GM19438 (cell line): ENCODE results near the gene C1QTNF9B.
"Not testable (repeated sequence)": the region's sequence is repeated elsewhere in the genome, so short reads cannot be mapped to it uniquely, and the experiment has no call there.

Experiments used
- ATAC-seq: cut with Tn5 transposase; IDR thresholded peaks from one replicate; pipeline ENCODE4 v1.9.1; 2021; ENCODE audit warnings: low read depth; ENCODE audit not compliant: unreplicated experiment

The C1QTNF9B gene

DNA sequence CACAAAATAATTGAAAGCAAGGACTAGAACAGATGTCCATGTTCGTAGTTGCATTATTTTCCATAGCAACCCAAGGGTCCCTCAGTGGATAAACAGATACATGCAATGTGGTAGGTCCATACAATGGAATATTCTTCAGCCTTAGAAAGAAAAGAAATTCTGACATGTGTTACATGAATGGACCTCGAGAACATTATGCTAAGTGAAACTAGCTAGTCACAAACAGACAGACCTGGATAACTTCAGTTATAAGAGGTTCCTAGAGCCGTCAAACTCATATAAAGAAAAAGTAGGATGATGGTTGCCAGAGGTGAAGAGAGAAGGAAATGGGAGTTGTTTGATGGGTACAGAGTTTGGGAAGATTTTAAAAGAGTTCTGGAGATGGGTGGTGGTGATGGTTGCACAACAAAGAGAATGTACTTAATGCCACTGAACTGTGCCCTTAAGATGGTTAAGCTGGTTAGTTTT is at the start of gene C1QTNF9B:
C1QTNF9B (minus strand) TSS at position 51 of the 468 bp plus-strand sequence.
- not testable (repeated sequence) for ATAC-seq

DNA sequence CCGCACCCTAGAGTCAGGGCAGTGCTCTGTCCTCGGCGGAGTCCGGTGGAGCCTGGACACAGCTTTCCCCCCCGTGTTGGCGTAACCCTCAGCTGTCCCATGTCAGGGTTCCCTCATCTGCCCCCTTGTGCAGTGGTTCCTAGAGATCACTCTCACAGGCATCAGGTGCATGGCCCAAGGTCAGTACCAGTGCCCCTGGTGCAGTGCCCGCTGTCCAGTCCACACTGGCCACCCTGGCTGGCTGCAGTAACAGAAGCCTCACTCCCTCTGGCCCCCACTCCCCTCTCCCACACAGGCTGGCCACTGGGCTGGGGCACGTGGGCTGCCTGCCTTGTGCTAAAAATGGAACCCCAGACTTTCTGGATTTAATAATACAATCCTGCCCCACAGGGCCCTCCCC is 49.6 kb upstream of the C1QTNF9B start:
- ATAC-seq = no peak

DNA sequence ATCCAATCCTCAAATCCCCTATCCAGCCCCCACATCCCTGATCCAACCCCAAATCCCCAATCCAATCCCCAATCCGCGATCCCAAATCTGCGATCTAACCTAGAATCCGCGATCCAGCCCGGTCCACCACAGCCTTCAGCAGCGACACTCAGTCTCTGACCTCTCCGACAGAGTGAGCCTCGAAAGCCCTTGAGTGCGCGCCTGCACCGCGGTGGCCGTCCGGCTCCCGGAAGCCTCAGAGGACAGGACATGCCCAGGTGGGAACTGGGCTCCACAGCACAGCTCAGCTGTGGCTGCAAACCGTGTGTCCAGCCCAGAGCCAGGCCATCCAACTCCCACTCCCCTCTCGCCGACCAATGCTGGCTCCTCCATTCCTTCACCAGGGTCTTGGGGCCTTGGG is 48.8 kb upstream of the C1QTNF9B start:
- ATAC-seq = no peak

DNA sequence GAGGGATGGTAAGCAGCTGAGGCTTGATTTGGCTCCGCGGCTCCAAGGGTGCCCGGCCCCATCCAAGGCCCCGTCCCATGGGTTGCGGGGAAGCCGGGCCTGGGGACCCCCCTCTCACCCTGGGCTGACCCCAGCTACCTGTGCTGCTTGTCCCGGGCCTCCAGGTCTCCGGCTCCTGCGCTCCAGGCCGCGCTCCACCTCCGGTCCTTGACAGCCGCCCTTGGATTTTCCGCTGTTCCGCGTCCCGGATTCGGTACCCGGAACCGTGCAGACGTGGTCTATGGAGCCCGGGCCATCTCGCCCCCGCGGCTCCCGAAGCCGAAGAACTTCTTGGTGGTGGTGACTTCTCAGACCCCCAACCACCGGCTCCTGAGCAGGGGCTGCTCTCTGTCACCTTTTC is 48.3 kb upstream of the C1QTNF9B start:
- ATAC-seq = no peak

DNA sequence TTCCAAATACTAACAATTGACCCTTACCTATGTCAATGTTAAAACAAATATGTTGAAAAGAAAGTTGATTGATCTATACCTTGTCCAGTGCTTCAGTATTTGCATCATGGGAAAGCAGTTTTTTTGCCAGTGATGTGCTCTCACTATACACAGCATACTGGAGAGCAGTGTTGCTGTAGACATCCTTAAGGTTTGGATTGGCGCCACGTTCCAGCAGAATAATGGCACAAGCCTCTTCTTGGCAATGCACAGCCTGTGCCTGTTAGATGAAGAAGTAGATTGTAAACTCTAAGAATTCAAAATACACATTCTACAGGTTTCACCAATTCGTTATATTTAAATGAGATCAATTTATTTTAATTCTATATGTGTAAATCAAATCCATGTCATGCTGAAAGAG is 43.9 kb upstream of the C1QTNF9B start:
- no peak for ATAC-seq

DNA sequence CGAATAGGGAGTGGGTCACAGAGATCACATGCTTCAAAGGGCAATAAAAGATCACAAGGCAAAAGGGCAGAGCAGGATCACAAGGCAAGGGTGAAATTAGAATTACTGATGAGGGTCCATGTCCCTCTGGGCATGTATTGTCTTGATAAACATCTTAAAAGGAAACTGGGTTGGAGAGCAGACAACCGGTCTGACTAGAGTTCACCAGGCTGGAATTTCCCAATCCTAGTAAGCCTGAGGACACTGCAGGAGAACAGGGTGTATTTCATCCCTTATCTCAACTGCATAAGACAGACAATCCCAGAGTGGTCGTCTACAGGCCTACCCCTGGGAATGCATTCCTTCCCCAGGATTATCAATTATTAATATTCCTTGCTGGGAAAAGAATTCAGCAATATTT is 42.4 kb upstream of the C1QTNF9B start:
- not testable (repeated sequence) for ATAC-seq

DNA sequence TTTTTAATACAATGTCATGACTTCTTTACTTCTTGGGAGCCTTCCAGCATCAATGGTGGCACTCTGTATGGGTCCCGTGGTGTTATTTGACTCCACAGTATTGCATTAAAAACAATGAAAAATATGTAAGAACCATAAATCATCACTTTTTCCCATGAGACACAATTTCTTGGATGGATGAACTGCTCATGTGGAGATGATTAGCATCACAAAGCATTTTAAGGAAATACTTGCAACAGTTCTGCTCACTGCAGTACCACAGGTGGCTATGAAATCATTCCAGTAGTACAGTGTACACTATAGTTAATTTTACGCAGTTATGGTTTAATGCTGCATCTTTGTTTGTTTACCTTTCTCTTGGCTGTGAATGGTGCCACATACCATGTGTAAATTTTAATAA is 37.2 kb upstream of the C1QTNF9B start:
- ATAC-seq = no peak

DNA sequence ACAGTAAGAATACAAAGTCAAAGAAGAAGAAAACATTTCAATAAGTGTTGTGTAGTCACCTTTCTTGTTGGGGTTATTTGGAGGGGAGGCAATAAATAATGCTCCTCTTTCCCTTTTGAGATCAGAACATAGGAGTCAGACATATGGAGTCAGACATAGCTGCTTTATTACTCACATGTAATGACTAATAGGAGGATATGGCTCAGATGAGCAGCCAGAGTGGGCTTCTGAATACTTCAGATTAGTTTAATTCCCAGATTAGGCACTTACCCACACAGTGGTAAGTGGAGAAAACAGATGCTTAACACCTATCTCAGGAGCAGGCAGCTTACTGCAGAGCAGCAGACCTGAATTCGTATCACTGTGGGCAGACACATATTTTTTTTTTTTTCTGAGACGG is 31.7 kb upstream of the C1QTNF9B start:
- ATAC-seq = no peak

DNA sequence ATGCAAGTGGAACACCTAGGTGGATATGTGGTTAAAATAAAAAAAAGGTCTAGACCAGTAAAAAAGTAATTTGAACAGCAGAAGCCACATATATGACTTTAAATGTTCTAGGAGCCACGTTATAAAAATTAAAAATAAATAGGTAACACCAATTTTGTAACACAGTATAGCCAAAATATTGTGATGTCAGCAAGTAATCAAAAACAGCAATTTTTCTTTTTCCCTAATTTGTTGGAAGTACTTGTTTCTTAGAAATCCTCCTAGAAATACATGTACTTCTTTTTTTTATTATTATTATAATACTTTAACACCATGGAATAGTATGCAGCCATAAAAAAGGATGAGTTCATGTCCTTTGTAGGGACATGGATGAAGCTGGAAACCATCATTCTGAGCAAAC is 25.7 kb upstream of the C1QTNF9B start:
- no peak for ATAC-seq

DNA sequence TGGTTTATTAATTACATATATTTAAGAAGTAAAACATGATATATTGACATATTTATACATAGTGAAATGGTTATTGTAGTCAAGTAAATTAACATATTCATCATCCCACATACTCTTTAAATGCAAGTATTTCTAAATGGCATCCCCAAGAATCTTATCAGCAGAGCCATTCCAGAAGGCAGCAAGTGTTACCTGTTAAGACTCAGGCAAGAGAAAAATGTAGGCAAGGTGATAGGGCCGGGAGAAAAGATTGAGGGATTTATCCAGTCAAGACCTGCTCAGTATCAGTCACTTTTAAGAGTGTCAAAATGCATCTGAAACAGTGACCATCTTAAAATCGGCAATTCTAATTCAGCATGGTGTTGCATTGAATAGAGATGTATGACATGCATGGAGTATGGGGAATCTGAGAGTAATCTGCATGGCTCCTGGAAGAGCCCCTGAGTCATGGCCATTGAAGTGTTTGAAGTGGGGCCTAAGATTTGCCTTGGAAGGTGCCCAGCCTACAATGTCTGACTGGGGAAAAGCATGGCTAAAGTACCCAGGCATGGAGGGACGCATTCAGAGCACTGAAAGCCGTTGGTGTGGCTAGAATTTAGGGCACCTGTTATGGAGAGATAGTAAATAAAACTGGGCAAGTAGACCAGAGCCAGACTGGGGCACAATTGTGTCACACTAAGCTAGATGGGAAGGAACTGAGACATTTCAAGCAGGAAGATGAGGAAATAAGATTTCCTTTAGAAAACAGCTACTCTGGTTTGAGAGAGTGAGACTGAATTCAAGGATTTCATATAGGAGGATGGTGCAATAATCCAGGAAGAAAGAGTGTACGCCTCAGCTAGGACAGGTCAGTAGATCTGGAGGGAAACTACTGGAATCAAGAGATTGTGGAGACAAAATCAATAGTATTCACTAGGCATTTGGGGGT is 25.0 kb upstream of the C1QTNF9B start:
- ATAC-seq = no peak

DNA sequence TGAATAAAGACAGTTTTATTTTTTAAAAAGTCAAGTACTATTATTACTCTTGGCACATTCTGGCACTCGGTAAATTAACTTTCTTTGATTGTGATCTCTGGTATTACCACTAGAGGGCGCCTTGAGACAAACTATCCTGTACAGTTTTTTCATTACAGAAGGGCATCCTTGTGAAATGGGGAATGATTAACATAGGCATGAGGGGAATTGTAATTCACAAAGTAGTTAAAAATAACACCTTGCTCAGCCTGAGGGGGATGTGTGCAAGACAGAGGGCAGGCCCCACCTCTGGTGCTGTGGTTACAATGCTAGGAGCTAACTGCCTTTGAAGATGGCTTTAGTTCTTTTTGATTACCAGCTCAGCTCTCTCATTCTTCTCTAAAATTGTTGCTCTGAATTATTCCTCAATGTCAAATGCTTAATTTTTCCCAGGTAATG is 24.2 kb upstream of the C1QTNF9B start:
- ATAC-seq = no peak

DNA sequence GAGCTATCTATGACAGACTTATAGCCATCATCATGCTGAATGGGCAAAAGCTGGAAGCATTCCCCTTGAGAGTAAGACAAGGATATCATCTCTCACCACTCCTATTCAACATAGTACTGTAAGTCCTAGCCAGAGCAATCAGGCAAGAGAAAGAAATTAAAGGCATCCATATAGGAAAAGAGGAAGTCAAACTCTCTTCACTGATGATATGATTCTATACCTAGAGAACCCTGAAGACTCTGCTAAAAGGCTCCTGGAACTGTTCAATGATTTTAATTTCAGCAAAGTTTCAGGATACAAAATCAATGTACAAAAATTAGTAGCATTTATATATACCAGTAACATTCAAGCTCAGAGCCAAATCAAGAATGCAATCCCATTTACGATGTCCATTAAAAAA is 21.7 kb upstream of the C1QTNF9B start:
- no peak for ATAC-seq

DNA sequence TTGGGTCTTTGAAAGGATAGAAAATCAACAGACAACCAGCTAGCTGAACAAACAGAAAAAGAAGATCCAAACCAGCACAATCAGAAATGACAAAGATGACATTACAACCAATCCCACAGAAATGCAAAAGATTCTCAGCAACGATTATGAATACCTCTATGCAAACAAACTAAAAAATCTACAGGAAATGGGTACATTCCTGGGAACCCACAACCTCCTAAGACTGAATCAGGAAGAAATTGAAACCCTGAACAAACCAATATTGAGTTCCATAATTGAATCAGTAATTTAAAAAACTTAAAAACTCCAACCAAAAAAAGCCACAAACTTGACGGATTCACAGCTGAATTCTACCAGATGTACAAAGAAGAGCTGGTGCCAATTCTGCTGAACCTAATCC is 20.9 kb upstream of the C1QTNF9B start:
- no peak for ATAC-seq

DNA sequence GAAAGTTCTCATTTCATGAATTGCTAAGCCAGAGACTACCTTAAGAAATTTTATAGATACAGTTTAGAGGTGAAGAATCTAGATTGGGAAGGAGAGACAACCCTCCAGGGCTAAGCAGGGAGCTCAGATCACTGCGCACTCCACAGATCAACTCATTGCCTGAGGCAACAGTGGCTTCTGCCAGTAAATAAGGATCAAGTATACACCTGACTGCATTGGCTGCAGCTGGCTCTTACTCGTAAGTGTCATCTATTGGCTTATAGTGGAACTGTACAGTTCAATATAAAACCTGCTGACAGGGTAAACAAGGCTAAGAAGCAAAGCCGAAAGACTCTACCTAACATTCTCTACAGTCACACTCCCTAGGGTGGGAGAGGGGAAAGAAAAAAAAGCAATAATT is 18.0 kb upstream of the C1QTNF9B start:
- no peak for ATAC-seq

DNA sequence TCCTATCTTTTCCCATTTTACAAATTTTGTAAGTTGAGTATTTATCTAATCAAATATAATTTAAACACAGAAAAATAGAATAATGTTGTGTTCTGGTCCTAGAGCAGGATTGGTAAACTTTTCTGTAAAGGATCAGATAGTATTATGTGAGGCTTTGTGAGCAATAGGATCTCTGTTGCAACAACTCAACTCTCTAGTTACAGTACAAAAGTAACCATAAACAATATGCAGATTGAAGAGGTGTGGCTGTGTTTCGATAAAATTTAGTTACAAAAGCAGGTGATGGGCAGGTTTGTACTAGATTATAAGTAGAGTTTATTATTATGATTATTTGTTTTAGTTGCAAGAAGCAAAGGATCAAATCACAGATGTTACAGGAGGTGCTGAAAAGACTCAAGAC is 15.2 kb upstream of the C1QTNF9B start:
- ATAC-seq = no peak

DNA sequence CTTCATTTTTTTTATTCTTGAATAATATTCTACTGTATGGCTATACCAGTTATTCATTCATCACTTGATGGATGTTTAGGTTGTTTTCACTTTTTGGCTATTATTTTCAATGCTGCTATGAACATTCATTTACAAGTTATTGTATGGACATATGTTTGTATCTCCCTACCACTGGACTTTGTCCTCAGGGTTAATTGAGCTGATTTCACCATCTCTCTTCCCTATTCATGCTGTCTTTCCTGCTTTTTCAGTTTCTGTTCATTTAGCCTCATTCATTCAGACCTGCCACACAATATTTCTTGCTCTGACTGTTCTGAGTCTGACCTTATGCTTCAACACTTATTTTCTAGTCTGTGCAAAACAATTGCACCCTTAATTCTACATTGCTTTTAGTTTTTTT is 12.3 kb upstream of the C1QTNF9B start:
- ATAC-seq = no peak

DNA sequence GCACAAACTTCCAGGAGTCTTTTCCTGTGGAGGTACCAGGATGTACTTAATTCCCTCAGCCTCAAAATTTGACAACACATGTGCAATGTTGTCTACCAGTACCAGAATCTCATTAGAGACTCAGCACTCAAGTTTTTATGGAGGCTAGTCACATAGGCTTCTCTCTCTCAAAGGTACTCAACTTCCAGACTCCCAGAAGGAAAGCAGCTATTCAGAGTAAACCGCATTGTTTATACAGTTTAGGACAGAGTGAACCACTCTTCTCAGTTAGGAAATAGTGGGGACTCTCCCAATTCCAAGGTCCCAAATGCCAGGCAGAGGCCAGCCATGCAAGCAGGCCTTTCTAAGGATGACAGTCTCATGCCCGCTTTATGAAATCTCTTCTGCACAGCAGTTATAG is 8.5 kb upstream of the C1QTNF9B start:
- no peak for ATAC-seq

DNA sequence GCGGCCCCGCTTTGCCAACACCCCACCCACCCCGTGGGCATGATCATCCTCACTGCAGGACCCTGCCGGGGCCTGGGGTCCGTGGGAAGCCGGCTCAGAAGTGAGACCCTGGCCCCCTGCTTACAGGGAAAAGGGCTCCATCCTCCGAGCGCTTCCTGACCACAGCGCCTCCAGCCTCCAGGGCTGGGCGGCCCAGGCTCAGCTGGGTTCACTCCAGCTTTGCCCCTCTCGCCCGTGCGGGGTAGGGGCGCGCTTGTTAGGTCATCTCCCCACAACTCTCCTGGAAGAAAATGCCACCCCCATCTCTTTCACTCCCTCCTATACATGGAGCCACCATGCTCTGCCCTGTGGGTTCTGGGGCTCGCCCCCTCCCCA is 6.6 kb upstream of the C1QTNF9B start:
- ATAC-seq = no peak

DNA sequence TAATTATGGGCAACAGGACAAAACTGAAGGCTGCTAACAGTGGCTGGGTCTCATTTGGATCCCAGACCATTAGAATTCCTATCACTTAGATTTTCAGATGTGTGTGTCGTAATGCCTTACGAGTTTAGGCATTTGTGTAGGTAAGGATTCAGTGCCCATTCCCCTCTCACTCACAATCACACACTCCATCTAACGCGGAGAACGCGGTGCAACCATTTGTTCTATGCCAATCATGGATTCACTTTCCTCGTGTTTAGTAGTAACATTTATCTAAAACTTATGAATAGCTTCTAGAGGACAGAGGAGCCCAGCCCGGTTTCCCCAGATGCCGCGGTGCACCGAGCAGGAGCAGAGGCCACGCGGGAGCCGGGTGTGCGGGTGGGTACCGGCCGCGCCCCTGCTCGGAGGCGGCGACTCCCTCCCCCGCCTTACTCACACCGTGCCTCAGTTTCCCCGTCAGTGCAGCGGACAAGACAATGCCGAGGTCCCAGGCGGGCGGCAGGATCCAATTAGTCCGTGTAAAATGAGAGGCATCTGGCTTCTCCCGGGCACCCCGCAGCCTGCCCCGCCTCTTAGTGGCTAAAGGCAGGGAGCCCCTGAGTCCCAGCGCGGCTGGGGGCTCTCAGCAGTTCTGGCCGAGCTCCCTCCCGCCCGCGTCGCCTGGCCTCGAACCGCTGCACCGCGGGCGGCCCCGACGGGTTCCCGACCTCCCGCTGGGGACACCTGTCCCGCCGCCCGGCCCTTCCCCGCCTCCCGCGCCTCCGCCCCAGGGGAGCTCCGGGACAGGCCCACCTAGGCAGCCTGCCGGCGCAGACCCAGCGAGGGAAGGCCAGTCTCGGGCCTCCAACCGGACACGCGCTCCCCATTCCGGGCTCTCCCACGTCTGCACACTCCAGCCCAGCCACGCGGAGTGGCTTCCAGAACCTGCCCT is 5.9 kb upstream of the C1QTNF9B start:
- no peak for ATAC-seq

DNA sequence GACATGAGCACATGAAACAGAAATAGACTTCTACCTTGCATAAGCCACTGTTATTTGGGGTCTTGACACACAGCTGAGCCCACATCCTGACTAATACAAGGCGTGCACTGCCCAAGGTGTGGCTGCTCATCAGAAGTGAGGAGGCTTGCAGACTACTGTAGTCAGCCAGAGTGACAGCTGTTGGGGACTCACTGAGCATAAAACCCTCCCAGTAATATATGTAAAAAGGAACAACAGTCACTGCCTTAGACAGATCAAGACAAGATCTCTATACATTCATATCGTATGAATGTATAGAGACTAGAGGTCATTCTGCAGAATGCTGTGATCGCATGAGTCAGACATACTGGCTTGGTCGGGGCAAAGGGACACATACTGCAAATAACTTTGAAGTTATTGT is 4.1 kb upstream of the C1QTNF9B start:
- no peak for ATAC-seq

DNA sequence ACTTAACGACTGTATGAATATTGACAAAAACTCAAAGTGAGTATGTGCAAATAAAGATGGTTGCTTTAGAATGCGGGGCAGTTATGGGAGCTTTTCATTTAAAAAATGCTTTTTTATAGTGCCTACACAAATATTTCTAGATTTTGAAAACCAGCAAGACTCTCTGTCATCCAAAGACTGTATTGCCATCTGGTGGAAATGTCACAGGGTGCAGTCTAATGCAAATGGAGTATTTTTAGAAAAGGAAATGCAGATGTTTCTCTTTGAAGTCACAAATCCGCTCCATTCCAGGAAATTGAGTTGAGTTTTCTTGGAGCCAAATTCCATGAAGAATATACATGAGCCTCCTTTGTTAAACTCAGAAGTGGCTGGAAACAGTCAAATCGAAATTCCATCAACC is 2.3 kb upstream of the C1QTNF9B start:
- ATAC-seq = no peak
